Measurements from ENCODE around the gene GAREM1.

DNA sequence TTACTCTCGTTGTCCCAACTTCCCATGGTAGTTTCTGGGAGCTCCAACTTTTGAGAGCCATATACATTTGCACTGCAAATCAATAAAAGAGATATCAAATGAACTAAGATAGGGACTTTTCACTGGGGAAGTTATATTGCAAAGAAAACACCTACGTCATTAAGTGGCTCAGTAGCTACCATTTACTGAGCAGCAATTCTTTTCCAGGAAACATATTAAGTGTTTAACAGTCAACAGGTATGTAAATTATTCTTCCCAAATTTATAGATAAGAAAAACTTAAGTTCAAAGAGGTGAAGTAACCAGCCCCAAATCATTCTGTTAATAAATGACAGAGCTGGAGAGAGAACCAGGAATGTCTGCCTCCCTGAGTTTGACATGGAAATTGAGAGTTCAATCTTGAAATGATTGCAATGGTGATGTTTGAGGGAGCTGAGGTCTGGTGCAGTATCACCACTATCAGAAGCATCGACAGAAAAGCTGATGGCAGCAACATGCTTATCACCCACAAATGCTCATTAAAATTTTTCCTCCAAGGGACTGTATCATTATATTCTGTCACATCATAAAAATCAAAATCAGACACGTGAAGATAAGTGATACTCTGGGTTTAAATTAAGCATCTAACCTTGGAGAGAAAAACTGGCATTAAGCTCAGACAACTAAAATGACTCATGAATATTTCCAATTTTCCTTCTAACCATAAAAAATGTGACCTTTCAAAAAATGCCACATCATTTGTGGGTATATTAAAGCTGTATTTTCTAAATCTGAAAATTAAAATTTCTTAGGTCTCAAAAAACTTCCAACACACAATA, 43.4 kb downstream of the GAREM1 start:
- TF ChIP-seq, protein P1, sequence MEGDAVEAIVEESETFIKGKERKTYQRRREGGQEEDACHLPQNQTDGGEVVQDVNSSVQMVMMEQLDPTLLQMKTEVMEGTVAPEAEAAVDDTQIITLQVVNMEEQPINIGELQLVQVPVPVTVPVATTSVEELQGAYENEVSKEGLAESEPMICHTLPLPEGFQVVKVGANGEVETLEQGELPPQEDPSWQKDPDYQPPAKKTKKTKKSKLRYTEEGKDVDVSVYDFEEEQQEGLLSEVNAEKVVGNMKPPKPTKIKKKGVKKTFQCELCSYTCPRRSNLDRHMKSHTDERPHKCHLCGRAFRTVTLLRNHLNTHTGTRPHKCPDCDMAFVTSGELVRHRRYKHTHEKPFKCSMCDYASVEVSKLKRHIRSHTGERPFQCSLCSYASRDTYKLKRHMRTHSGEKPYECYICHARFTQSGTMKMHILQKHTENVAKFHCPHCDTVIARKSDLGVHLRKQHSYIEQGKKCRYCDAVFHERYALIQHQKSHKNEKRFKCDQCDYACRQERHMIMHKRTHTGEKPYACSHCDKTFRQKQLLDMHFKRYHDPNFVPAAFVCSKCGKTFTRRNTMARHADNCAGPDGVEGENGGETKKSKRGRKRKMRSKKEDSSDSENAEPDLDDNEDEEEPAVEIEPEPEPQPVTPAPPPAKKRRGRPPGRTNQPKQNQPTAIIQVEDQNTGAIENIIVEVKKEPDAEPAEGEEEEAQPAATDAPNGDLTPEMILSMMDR (IDR thresholded peaks at IDR 0.05) = no peak
- no peak for TF ChIP-seq EP300 (IDR thresholded peaks at IDR 0.05)
